GM12878 (cell line): ENCODE data around the gene GAL3ST2. TPM values are rescaled to one million over a fixed set of nuclear protein-coding genes. Genes with fewer than 3 reads are reported as not detected.

Experiments
- ATAC-seq: fragments of 200-7000 bp; cut with Tn5 transposase; 3 replicates; pipeline ENCODE4 v1.9.1; 2020; ENCODE audit warnings: mild to moderate bottlenecking, moderate library complexity
- BruUV-seq: library from RNA; stranded (reverse); fragments of 400-500 nt; replicated peaks from 2 replicates; lab custom pipeline; 2021; lab: Mats Ljungman, UMichigan
- CTCF ChIA-PET: fragments of 300-600 bp; sonication (Branson Sonifier 250); formaldehyde crosslinking; extraction: SDS; loops from one replicate; lab custom pipeline; 2021; ENCODE audit warnings: inconsistent platforms; lab: Yijun Ruan, JAX
- POLR2A ChIA-PET: fragments of 350-600 bp; formaldehyde crosslinking; extraction: SDS; loops from one replicate; lab custom pipeline; 2021; ENCODE audit warnings: inconsistent platforms; lab: Charles Lee
- RAD21 ChIA-PET: fragments of 300-600 bp; sonication (Branson Sonifier 250); formaldehyde crosslinking; loops from one replicate; lab custom pipeline; 2023; ENCODE audit warnings: antibody characterized with exemption; ENCODE audit not compliant: unreplicated experiment; lab: Charles Lee
- SMC1A ChIA-PET: fragments of 300-600 bp; sonication (Branson Sonifier 250); formaldehyde crosslinking; loops from one replicate; lab custom pipeline; 2023; ENCODE audit not compliant: unreplicated experiment, uncharacterized antibody; lab: Charles Lee
- DNase-seq: peaks from one replicate; pipeline ENCODE4 v3.0.0-alpha.2; 2011; ENCODE audit warnings: low read depth, low spot score
- FAIRE-seq: peaks from 3 replicates; lab custom pipeline; 2011; peaks lifted over from hg19 to GRCh38; lab: Jason Lieb, UNC
- H2AFZ ChIP-seq: 2 replicates; pipeline ENCODE4 v1.6.0; 2011; ENCODE audit warnings: low read depth, low read length, control low read depth; ENCODE audit not compliant: control insufficient read depth
- H3K27ac ChIP-seq: 2 replicates; pipeline ENCODE4 v1.5.1; 2011; ENCODE audit warnings: control low read depth; ENCODE audit not compliant: control insufficient read depth, insufficient read depth
- H3K27me3 ChIP-seq, 2 experiments: replicated peaks in 1 of 2; 2 replicates each; pipeline versions ENCODE4 v1.6.0 to v1.6.1; 2011; ENCODE audit warnings: low read length in 1 of 2; ENCODE audit not compliant: control insufficient read depth in 2 of 2, insufficient read depth in 2 of 2
- H3K36me3 ChIP-seq, 2 experiments: 2 replicates each; pipeline ENCODE4 v1.5.1; 2011; ENCODE audit warnings: low read length in 1 of 2; ENCODE audit not compliant: control insufficient read depth in 2 of 2, insufficient read depth in 2 of 2
- H3K4me1 ChIP-seq: 2 replicates; pipeline ENCODE4 v1.6.1; 2011; ENCODE audit warnings: mild to moderate bottlenecking, low read length, moderate library complexity, mixed read lengths; ENCODE audit not compliant: control insufficient read depth, insufficient read depth
- H3K4me2 ChIP-seq: 2 replicates; pipeline ENCODE4 v1.6.0; 2011; ENCODE audit warnings: control low read depth; ENCODE audit not compliant: control insufficient read depth, insufficient read depth
- H3K4me3 ChIP-seq: fragments of 200-600 bp; sonication (generic); 2 replicates; pipeline ENCODE4 v1.5.1; 2016
- H3K79me2 ChIP-seq: 2 replicates; pipeline ENCODE4 v1.6.0; 2011; ENCODE audit warnings: low read length; ENCODE audit not compliant: control insufficient read depth, insufficient read depth
- H3K9ac ChIP-seq: 2 replicates; pipeline ENCODE4 v1.8.0; 2011; ENCODE audit warnings: low read length, control low read depth, mixed read lengths; ENCODE audit not compliant: control insufficient read depth, insufficient read depth
- H3K9me3 ChIP-seq: replicated peaks from 3 replicates; pipeline ENCODE4 v1.5.1; 2011; ENCODE audit warnings: mild to moderate bottlenecking, low read length; ENCODE audit not compliant: control insufficient read depth, insufficient read depth
- H4K20me1 ChIP-seq: 2 replicates; pipeline ENCODE4 v1.6.0; 2011; ENCODE audit not compliant: control insufficient read depth, insufficient read depth
- ATF7 ChIP-seq: fragments of 450-650 bp; IDR thresholded peaks from 2 replicates; pipeline ENCODE4 v1.6.1; 2016; ENCODE audit warnings: low read depth, mild to moderate bottlenecking
- CEBPB ChIP-seq, 2 experiments: fragments of 150-350 bp in 1 of 2; IDR thresholded peaks; 2 replicates each; pipeline ENCODE4 v1.6.1; 2012 to 2014; ENCODE audit warnings: low read depth in 2 of 2, low read length in 2 of 2, borderline replicate concordance in 1 of 2, inconsistent platforms in 1 of 2
- CEBPZ ChIP-seq: fragments of 150-350 bp; IDR thresholded peaks from 2 replicates; pipeline ENCODE4 v1.6.1; 2016; ENCODE audit warnings: low read depth, low read length
- CHD1 ChIP-seq: IDR thresholded peaks from 2 replicates; pipeline ENCODE4 v1.6.1; 2012; ENCODE audit warnings: low read depth, low read length, improper control_type of control experiment
- CREB1 ChIP-seq: IDR thresholded peaks from 2 replicates; pipeline ENCODE4 v1.6.1; 2012; ENCODE audit warnings: low read depth, mild to moderate bottlenecking, inconsistent platforms
- EP300 ChIP-seq, 2 experiments: fragments of 150-350 bp in 1 of 2; IDR thresholded peaks; 2 replicates each; pipeline ENCODE4 v1.6.1; 2011 to 2012; ENCODE audit warnings: low read depth in 2 of 2, low read length in 2 of 2, borderline replicate concordance in 1 of 2, improper control_type of control experiment in 1 of 2, inconsistent platforms in 1 of 2; ENCODE audit not compliant: control insufficient read depth in 1 of 2
- GATAD2B ChIP-seq: fragments of 450-650 bp; conservative IDR thresholded peaks from 2 replicates; pipeline ENCODE4 v1.6.1; 2017; ENCODE audit warnings: low read depth, mild to moderate bottlenecking, moderate library complexity
- JUNB ChIP-seq: IDR thresholded peaks from 2 replicates; pipeline ENCODE4 v1.6.1; 2016; ENCODE audit warnings: antibody characterized with exemption, mild to moderate bottlenecking
- KAT2A ChIP-seq: conservative IDR thresholded peaks from 2 replicates; pipeline ENCODE4 v1.6.1; 2011; ENCODE audit warnings: low read depth, low read length; ENCODE audit not compliant: control insufficient read depth
- KLF5 ChIP-seq: fragments of 450-650 bp; IDR thresholded peaks from 2 replicates; pipeline ENCODE4 v1.6.1; 2014; ENCODE audit warnings: mild to moderate bottlenecking; ENCODE audit not compliant: partially characterized antibody
- PML ChIP-seq: IDR thresholded peaks from 2 replicates; pipeline ENCODE4 v1.6.1; 2012; ENCODE audit warnings: low read length, inconsistent platforms
- RAD51 ChIP-seq: fragments of 450-650 bp; IDR thresholded peaks from 2 replicates; pipeline ENCODE4 v1.6.1; 2016; ENCODE audit warnings: moderate library complexity, mild to moderate bottlenecking, inconsistent platforms
- RUNX3 ChIP-seq: IDR thresholded peaks from 2 replicates; pipeline ENCODE4 v1.6.1; 2012; ENCODE audit warnings: low read length, inconsistent platforms
- SKIL ChIP-seq: fragments of 450-650 bp; IDR thresholded peaks from 2 replicates; pipeline ENCODE4 v1.6.1; 2017; ENCODE audit warnings: mild to moderate bottlenecking, low read depth, inconsistent platforms; ENCODE audit not compliant: poor library complexity, severe bottlenecking
- SUZ12 ChIP-seq: fragments of 200-600 bp; sonication (generic); IDR thresholded peaks from one replicate; pipeline ENCODE4 v1.6.1; 2018; ENCODE audit warnings: antibody characterized with exemption, mild to moderate bottlenecking; ENCODE audit not compliant: unreplicated experiment
- TAF1 ChIP-seq: IDR thresholded peaks from 2 replicates; pipeline ENCODE4 v1.6.1; 2011; ENCODE audit warnings: mild to moderate bottlenecking, low read depth, low read length, borderline replicate concordance
- TARDBP ChIP-seq: IDR thresholded peaks from 2 replicates; pipeline ENCODE4 v1.6.1; 2016; ENCODE audit warnings: borderline replicate concordance
- TCF12 ChIP-seq: IDR thresholded peaks from 2 replicates; pipeline ENCODE4 v1.6.1; 2011; ENCODE audit warnings: low read depth, mild to moderate bottlenecking, low read length
- YY1 ChIP-seq: IDR thresholded peaks from 2 replicates; pipeline ENCODE4 v1.6.1; 2011; ENCODE audit warnings: low read depth, mild to moderate bottlenecking, low read length
- ZNF207 ChIP-seq: fragments of 450-650 bp; IDR thresholded peaks from 2 replicates; pipeline ENCODE4 v1.6.1; 2014; ENCODE audit warnings: antibody characterized with exemption, mild to moderate bottlenecking, borderline replicate concordance
- WGBS: methylation state at CpG from one replicate; pipeline ENCODE4 v1.1.6; 2016; ENCODE audit warnings: low lambda C conversion rate; ENCODE audit not compliant: insufficient replicate concordance, insufficient coverage; ENCODE audit errors: missing lambda C conversion rate; 5-methylcytosine and 5-hydroxymethylcytosine counted together
- in situ Hi-C: fragments of 300-500 bp; cut with MboI; formaldehyde crosslinking; loops from 9 replicates; pipeline ENCODE4 v1.14.3; 2018; ENCODE audit warnings: mixed read lengths
- intact Hi-C: fragments of 100-400 bp; cut with micrococcal nuclease; formaldehyde crosslinking; loops from one replicate; pipeline ENCODE4 v1.14.2; 2022; ENCODE audit not compliant: unreplicated experiment
- polyA plus RNA-seq, 11 experiments: library from polyadenylated mRNA; depleted of rRNA in 4 of 11; unstranded in 6 of 11; stranded (reverse) in 5 of 11; fragments of >200 nt; fragmentation: Nextera tagmentation in 4 of 11; fragmentation: Illumina TruSeq in 1 of 11; extraction: Ambion mirVana in 4 of 11; extraction: Trizol in 1 of 11; gene quantifications; 1 replicate in 1 of 11; 2 replicates in 10 of 11; pipeline versions ENCODE4 v1.2.1 to v1.2.3, GENCODE V29; 2011 to 2016; ENCODE audit warnings: inconsistent platforms in 2 of 11, missing spikeins in 2 of 11, low read depth in 1 of 11
- total RNA-seq, 4 experiments: library from RNA; depleted of rRNA in 3 of 4; stranded (reverse); fragments of >200 nt in 3 of 4; fragmentation: Illumina TruSeq in 1 of 4; extraction: Trizol in 1 of 4; gene quantifications; 2 replicates each; pipeline versions ENCODE4 v1.2.1 to v1.2.3, GENCODE V29; 2013 to 2021

GAL3ST2 gene
- total and polyA plus RNA-seq, 10 of the 15 experiments (the other 5 are each of a cell fraction or from before 2014, with no cell fraction given): 0.09 to 0.36 (median 0.11) TPM; not detected in 7

- CTCF ChIA-PET: interaction anchor here (1.9 kb wide), 1 partner anchor 143 kb away, joined by 7 read pairs; no protein-coding TSS in a partner anchor
- peaks cover 11% of the 10 kb centered on the region for H3K79me2 ChIP-seq
- DNase-seq: no peak
- no peaks in the 10 kb centered on the region; the same call in 1 of the 2 replicates for H4K20me1 ChIP-seq
- in situ Hi-C loops: no loop called here
- 79% methylated on average over 3 of the region's 3 CpGs for WGBS
- peaks cover 8% of the 10 kb centered on the region; the same call in 1 of the 2 replicates for H3K4me1 ChIP-seq
- intact Hi-C loops: loop anchor here (10.0 kb wide), 1 partner anchor 109 kb away; no protein-coding TSS in a partner anchor
- no peak overlapping the region for H2AFZ ChIP-seq
- no peak overlapping the region for H3K9ac ChIP-seq
- no peak for TF ChIP-seq TAF1
- TF ChIP-seq TCF12: no peak
- TF ChIP-seq YY1: no peak
- no peak for TF ChIP-seq ATF7
- no peak for TF ChIP-seq CEBPB (IDR thresholded peaks at IDR 0.05; ENCODE audit: borderline replicate concordance in 1 of 2, low read depth in 2 of 2, low read length in 2 of 2)
- TF ChIP-seq GATAD2B: no peak
- no peak for TF ChIP-seq ZNF207
- TF ChIP-seq CREB1: no peak
- no peak for TF ChIP-seq TARDBP
- TF ChIP-seq SKIL: no peak
- no peak for TF ChIP-seq EP300 (IDR thresholded peaks at IDR 0.05; ENCODE audit: borderline replicate concordance in 1 of 2, control insufficient read depth in 1 of 2, low read depth in 2 of 2, low read length in 2 of 2)
- no peak for TF ChIP-seq SUZ12
- no peak for TF ChIP-seq RUNX3
- TF ChIP-seq KLF5: no peak
- TF ChIP-seq PML: no peak
- no peak for TF ChIP-seq RAD51
- no peak for TF ChIP-seq CEBPZ
- TF ChIP-seq JUNB: no peak
- no peak for TF ChIP-seq CHD1
- TF ChIP-seq KAT2A: no peak
- TF ChIP-seq, all 136 proteins: peak for 0
- Histone ChIP-seq H3K4me2 (no peak overlapping the region), H3K27ac (no peak overlapping the region), H3K4me3 (no peak overlapping the region), H3K27me3 (no peaks in the 10 kb centered on the region), H3K9me3 (no peaks in the 10 kb centered on the region), H3K36me3 (no peaks in the 10 kb centered on the region)
- no peak for FAIRE-seq
- ChIA-PET RAD21 (no interaction called here), SMC1A (interaction anchor here (0.6 kb wide), 1 partner anchor 106 kb away, joined by 5 read pairs; no protein-coding TSS in a partner anchor), POLR2A (interaction anchor here (1.6 kb wide), 1 partner anchor 35 kb away, joined by 3 read pairs; the partner anchor contains the start of gene ING5)
- ATAC-seq: no peak
- BruUV-seq: no TSS peak
Observed at GRCh38 chr2:241736111-241736510, 40.5 kb upstream of the GAL3ST2 start.
